ENCODE data around the gene MYH3. TPM values are rescaled to one million over a fixed set of nuclear protein-coding genes. Genes with fewer than 3 reads are reported as not detected.

Gene MYH3
- total and polyA plus RNA-seq, 9 donors: 7,710 to 16,147 (median 11,367) TPM

GRCh38 chr17:10652984-10653659 is 4.0 kb downstream of the MYH3 start:
- Histone ChIP-seq H3K4me1 (ENCODE audit: control insufficient read depth, insufficient read depth, low read length) (peaks cover 4% of the 10 kb centered on the region), H3K4me3 (ENCODE audit: low read length) (peak overlapping the region; percentile 49), H3K27ac (ENCODE audit: low read length) (peak overlapping the region; percentile 90), H3K9me3 (replicated peaks; ENCODE audit: control insufficient read depth, low read depth, low read length) (no peaks in the 10 kb centered on the region), H3K27me3 (ENCODE audit: control insufficient read depth, insufficient read depth, low read length) (no peaks in the 10 kb centered on the region), H3K36me3 (ENCODE audit: control insufficient read depth, insufficient read depth, low read length) (peaks cover 60% of the 10 kb centered on the region)
- peak; percentile 52 for DNase-seq
- 71% methylated on average over 8 of the region's 11 CpGs for WGBS (ENCODE audit: insufficient coverage)

- H3K9me3 ChIP-seq (replicated peaks; ENCODE audit: control insufficient read depth, low read depth, low read length): no peaks in the 10 kb centered on the region
- H3K36me3 ChIP-seq (ENCODE audit: control insufficient read depth, insufficient read depth, low read length): peaks cover 66% of the 10 kb centered on the region
- H3K4me3 ChIP-seq (ENCODE audit: low read length): peak overlapping the region; percentile 41
- 81% methylated on average over 5 of the region's 9 CpGs for WGBS (ENCODE audit: insufficient coverage)
- peaks cover 4% of the 10 kb centered on the region for H3K4me1 ChIP-seq (ENCODE audit: control insufficient read depth, insufficient read depth, low read length)
- peak overlapping the region; percentile 82 for H3K27ac ChIP-seq (ENCODE audit: low read length)
- no peaks in the 10 kb centered on the region for H3K27me3 ChIP-seq (ENCODE audit: control insufficient read depth, insufficient read depth, low read length)
- no peak for DNase-seq
Observed at GRCh38 chr17:10651927-10652326, 5.2 kb downstream of the MYH3 start.

- DNase-seq: no peak
- whole genome bisulfite sequencing (ENCODE audit: insufficient coverage): 80% methylated on average over 1 of the region's 5 CpGs
Observed at GRCh38 chr17:10649602-10650001, 7.5 kb downstream of the MYH3 start.

GRCh38 chr17:10648956-10649355 is 8.2 kb downstream of the MYH3 start:
- Histone ChIP-seq H3K4me3 (ENCODE audit: low read length) (peak overlapping the region; percentile 38), H3K27me3 (ENCODE audit: control insufficient read depth, insufficient read depth, low read length) (no peaks in the 10 kb centered on the region), H3K27ac (ENCODE audit: low read length) (peak overlapping the region; percentile 71), H3K36me3 (ENCODE audit: control insufficient read depth, insufficient read depth, low read length) (peaks cover 63% of the 10 kb centered on the region), H3K9me3 (replicated peaks; ENCODE audit: control insufficient read depth, low read depth, low read length) (no peaks in the 10 kb centered on the region), H3K4me1 (ENCODE audit: control insufficient read depth, insufficient read depth, low read length) (peaks cover 8% of the 10 kb centered on the region)
- DNase-seq: no peak
- 88% methylated on average over 1 of the region's 3 CpGs for WGBS (ENCODE audit: insufficient coverage)

More at GRCh38 chr17:10649602-10650001, 7.5 kb downstream of the MYH3 start:
- peaks cover 8% of the 10 kb centered on the region for H3K4me1 ChIP-seq (ENCODE audit: control insufficient read depth, insufficient read depth, low read length)
- H3K4me3 ChIP-seq (ENCODE audit: low read length): peak overlapping the region; percentile 38
- H3K9me3 ChIP-seq (replicated peaks; ENCODE audit: control insufficient read depth, low read depth, low read length): no peaks in the 10 kb centered on the region
- H3K27ac ChIP-seq (ENCODE audit: low read length): peak overlapping the region; percentile 71
- H3K27me3 ChIP-seq (ENCODE audit: control insufficient read depth, insufficient read depth, low read length): no peaks in the 10 kb centered on the region
- peaks cover 61% of the 10 kb centered on the region for H3K36me3 ChIP-seq (ENCODE audit: control insufficient read depth, insufficient read depth, low read length)

GRCh38 chr17:10648381-10648780 is 8.7 kb downstream of the MYH3 start:
- Histone ChIP-seq H3K27me3 (ENCODE audit: control insufficient read depth, insufficient read depth, low read length) (no peaks in the 10 kb centered on the region), H3K4me3 (ENCODE audit: low read length) (peak overlapping the region; percentile 38), H3K36me3 (ENCODE audit: control insufficient read depth, insufficient read depth, low read length) (peaks cover 60% of the 10 kb centered on the region), H3K4me1 (ENCODE audit: control insufficient read depth, insufficient read depth, low read length) (peaks cover 8% of the 10 kb centered on the region), H3K9me3 (replicated peaks; ENCODE audit: control insufficient read depth, low read depth, low read length) (no peaks in the 10 kb centered on the region), H3K27ac (ENCODE audit: low read length) (peak overlapping the region; percentile 65)
- no CpG with 5 or more reads among the region's 5 CpGs for WGBS (ENCODE audit: insufficient coverage)
- DNase-seq: no peak

GRCh38 chr17:10646392-10646990 is 10.6 kb downstream of the MYH3 start:
- Histone ChIP-seq H3K27ac (ENCODE audit: low read length) (peak overlapping the region; percentile 31), H3K9me3 (replicated peaks; ENCODE audit: control insufficient read depth, low read depth, low read length) (no peaks in the 10 kb centered on the region), H3K36me3 (ENCODE audit: control insufficient read depth, insufficient read depth, low read length) (peaks cover 59% of the 10 kb centered on the region), H3K4me1 (ENCODE audit: control insufficient read depth, insufficient read depth, low read length) (peaks cover 3% of the 10 kb centered on the region), H3K4me3 (ENCODE audit: low read length) (peak overlapping the region; percentile 7), H3K27me3 (ENCODE audit: control insufficient read depth, insufficient read depth, low read length) (no peaks in the 10 kb centered on the region)
- WGBS (ENCODE audit: insufficient coverage): 7% methylated on average over 3 of the region's 8 CpGs
- DNase-seq: peak; percentile 85

- Histone ChIP-seq H3K4me1 (ENCODE audit: control insufficient read depth, insufficient read depth, low read length) (peaks cover 4% of the 10 kb centered on the region), H3K36me3 (ENCODE audit: control insufficient read depth, insufficient read depth, low read length) (peaks cover 64% of the 10 kb centered on the region), H3K9me3 (replicated peaks; ENCODE audit: control insufficient read depth, low read depth, low read length) (no peaks in the 10 kb centered on the region), H3K4me3 (ENCODE audit: low read length) (no peak overlapping the region), H3K27ac (ENCODE audit: low read length) (no peak overlapping the region), H3K27me3 (ENCODE audit: control insufficient read depth, insufficient read depth, low read length) (no peaks in the 10 kb centered on the region)
- DNase-seq: no peak
- WGBS (ENCODE audit: insufficient coverage): 63% methylated on average over 2 of the region's 3 CpGs
Observed at GRCh38 chr17:10640475-10640874, 16.6 kb downstream of the MYH3 start.

- H3K27ac ChIP-seq (ENCODE audit: low read length): peak overlapping the region; percentile 42
- 90% methylated on average over 25 of the region's 25 CpGs for WGBS (ENCODE audit: insufficient coverage)
- no peak for DNase-seq
- no peaks in the 10 kb centered on the region for H3K27me3 ChIP-seq (ENCODE audit: control insufficient read depth, insufficient read depth, low read length)
- no peak overlapping the region for H3K4me3 ChIP-seq (ENCODE audit: low read length)
- H3K36me3 ChIP-seq (ENCODE audit: control insufficient read depth, insufficient read depth, low read length): peaks cover 70% of the 10 kb centered on the region
- no peaks in the 10 kb centered on the region for H3K9me3 ChIP-seq (replicated peaks; ENCODE audit: control insufficient read depth, low read depth, low read length)
- H3K4me1 ChIP-seq (ENCODE audit: control insufficient read depth, insufficient read depth, low read length): peaks cover 8% of the 10 kb centered on the region
Observed at GRCh38 chr17:10638151-10638550, 19.0 kb downstream of the MYH3 start.

GRCh38 chr17:10635290-10635689 is 21.8 kb downstream of the MYH3 start:
- no peak for DNase-seq
- Histone ChIP-seq H3K4me1 (ENCODE audit: control insufficient read depth, insufficient read depth, low read length) (peaks cover 8% of the 10 kb centered on the region), H3K27ac (ENCODE audit: low read length) (peak overlapping the region; percentile 42), H3K27me3 (ENCODE audit: control insufficient read depth, insufficient read depth, low read length) (no peaks in the 10 kb centered on the region), H3K4me3 (ENCODE audit: low read length) (no peak overlapping the region), H3K36me3 (ENCODE audit: control insufficient read depth, insufficient read depth, low read length) (peaks cover 73% of the 10 kb centered on the region), H3K9me3 (replicated peaks; ENCODE audit: control insufficient read depth, low read depth, low read length) (no peaks in the 10 kb centered on the region)
- WGBS (ENCODE audit: insufficient coverage): 67% methylated on average over 8 of the region's 14 CpGs

- peaks cover 72% of the 10 kb centered on the region for H3K36me3 ChIP-seq (ENCODE audit: control insufficient read depth, insufficient read depth, low read length)
- H3K4me1 ChIP-seq (ENCODE audit: control insufficient read depth, insufficient read depth, low read length): peaks cover 6% of the 10 kb centered on the region
- no peaks in the 10 kb centered on the region for H3K9me3 ChIP-seq (replicated peaks; ENCODE audit: control insufficient read depth, low read depth, low read length)
- no peaks in the 10 kb centered on the region for H3K27me3 ChIP-seq (ENCODE audit: control insufficient read depth, insufficient read depth, low read length)
- H3K27ac ChIP-seq (ENCODE audit: low read length): peak overlapping the region; percentile 42
- 68% methylated on average over 9 of the region's 15 CpGs for WGBS (ENCODE audit: insufficient coverage)
- DNase-seq: no peak
- H3K4me3 ChIP-seq (ENCODE audit: low read length): no peak overlapping the region
Observed at GRCh38 chr17:10633738-10634379, 23.2 kb downstream of the MYH3 start.
